Stimulated activated CD8-positive, alpha-beta memory T cell treated with anti-CD3 and anti-CD28 coated beads, Interleukin-2, amount 100 ng/mL, for 48 hours (primary cell): Measurements from ENCODE around the gene PIGU.

ENCODE experiments used
- DNase-seq, 2 donors: peaks; one replicate each; pipeline ENCODE4 v3.0.0-alpha.2; 2020; ENCODE audit warnings: low read depth in 2 of 2

PIGU gene

DNA sequence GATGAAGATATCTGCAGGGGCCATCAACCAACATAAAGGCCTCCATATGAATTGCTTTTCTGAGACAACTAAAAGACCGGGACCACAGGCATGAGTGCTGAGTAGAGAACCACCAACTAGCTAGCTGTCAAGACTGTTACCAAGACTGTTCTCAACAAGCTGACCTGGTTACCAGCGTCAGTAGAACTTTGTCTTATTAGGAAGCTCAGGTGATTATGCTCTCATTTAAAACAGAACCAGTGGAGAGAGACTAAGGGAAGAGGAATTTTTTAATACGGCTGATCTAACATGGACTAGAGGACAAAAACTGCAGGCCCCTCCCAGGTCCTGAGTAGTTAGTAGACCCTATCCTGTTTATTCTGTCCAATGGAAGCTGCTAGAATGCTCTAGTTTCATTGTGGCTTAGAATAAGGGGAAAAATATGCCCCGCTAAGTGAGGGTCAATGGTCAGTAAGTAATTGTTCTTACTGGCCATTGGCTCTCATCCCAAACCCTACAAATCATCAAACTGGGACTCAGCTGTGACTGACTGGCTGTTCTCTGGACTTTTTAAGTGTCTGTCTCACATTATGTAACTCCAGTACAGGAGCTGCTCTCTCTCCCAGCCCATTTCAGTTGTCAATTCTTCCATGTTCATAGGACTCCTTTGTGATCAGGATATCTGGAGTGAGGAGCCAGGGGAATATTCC lies 164.5 kb downstream of the PIGU start:
- no peak for DNase-seq

DNA sequence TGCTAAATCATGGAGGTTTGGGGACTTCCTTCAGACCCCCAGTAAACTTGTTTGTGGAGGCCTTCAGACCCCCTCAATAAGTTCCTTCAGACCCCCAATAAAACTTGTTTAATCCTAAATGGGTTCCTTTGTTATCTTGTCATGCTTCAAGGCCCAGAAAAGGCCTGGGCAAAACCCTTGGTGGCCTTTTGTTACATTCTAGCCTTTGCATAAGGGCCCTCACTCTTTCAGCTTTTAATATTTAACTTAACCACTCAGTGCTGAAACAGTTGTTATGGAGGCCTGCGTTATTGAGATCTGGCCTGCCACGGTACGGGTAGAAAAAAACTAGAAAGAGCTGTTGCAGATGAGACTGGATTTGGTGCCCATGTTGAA lies 165.0 kb downstream of the PIGU start:
- no peak for DNase-seq

DNA sequence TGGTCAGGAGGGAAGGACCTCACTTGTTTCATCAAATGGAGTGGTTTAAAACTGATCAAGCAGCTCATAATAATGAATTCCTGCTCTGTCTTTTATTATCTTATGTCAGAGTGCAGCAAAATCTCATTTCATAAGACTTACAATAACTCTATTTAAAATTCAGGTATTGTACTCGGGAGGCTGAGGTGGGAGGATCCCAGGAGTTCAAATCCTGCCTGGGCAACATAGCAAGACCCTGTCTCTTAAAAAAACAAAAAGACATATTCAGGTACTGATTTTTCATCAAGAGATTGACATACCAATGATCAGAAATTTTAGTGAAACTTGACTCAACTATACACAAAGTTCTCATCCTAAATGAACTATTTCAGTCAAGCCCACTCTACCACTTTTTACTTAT lies 166.3 kb downstream of the PIGU start:
- DNase-seq = no peak
